Activated T-helper 1 cell treated with anti-CD3 and anti-CD28 coated beads, Interleukin-12 subunit alpha, Interleukin-12 subunit beta, Interleukin-2, Interleukin-4 antibody, amounts not matched to agents 30 ng/mL and 10 ng/mL and 1 ng/mL, durations not matched to agents 14 hours and 24 hours and 36 hours (primary cell): ENCODE data around the gene NSMCE1. TPM values are rescaled to one million over a fixed set of nuclear protein-coding genes. Genes with fewer than 3 reads are reported as not detected.

ENCODE experiments used
- DNase-seq: peaks from one replicate; pipeline ENCODE4 v3.0.0; 2021; ENCODE audit warnings: low spot score
- H3K27ac Mint-ChIP-seq: one replicate; pipeline ENCODE4 v1.8.0; 2021; ENCODE audit warnings: mild to moderate bottlenecking, mixed read lengths
- H3K27me3 Mint-ChIP-seq: one replicate; pipeline ENCODE4 v1.8.0; 2022; ENCODE audit warnings: mild to moderate bottlenecking, moderate library complexity, mixed read lengths; ENCODE audit not compliant: insufficient read depth
- H3K36me3 Mint-ChIP-seq: one replicate; pipeline ENCODE4 v1.8.0; 2021; ENCODE audit warnings: low read depth, mixed read lengths
- H3K4me1 Mint-ChIP-seq: one replicate; pipeline ENCODE4 v1.8.0; 2021; ENCODE audit warnings: low read depth, mixed read lengths
- H3K4me3 Mint-ChIP-seq: one replicate; pipeline ENCODE4 v1.8.0; 2021; ENCODE audit warnings: mild to moderate bottlenecking, moderate library complexity, mixed read lengths
- H3K9me3 Mint-ChIP-seq: one replicate; pipeline ENCODE4 v1.8.0; 2021; ENCODE audit warnings: mixed read lengths
- intact Hi-C: fragments of 100-400 bp; cut with micrococcal nuclease; formaldehyde crosslinking; loops from one replicate; pipeline ENCODE4 v1.15.1; 2024
- total RNA-seq: library from RNA; stranded (reverse); gene quantifications from 2 replicates; pipeline ENCODE4 v1.2.3, GENCODE V29; 2022

Gene NSMCE1
- total RNA-seq, 1 donor from 2014 or later = 134 TPM

DNA sequence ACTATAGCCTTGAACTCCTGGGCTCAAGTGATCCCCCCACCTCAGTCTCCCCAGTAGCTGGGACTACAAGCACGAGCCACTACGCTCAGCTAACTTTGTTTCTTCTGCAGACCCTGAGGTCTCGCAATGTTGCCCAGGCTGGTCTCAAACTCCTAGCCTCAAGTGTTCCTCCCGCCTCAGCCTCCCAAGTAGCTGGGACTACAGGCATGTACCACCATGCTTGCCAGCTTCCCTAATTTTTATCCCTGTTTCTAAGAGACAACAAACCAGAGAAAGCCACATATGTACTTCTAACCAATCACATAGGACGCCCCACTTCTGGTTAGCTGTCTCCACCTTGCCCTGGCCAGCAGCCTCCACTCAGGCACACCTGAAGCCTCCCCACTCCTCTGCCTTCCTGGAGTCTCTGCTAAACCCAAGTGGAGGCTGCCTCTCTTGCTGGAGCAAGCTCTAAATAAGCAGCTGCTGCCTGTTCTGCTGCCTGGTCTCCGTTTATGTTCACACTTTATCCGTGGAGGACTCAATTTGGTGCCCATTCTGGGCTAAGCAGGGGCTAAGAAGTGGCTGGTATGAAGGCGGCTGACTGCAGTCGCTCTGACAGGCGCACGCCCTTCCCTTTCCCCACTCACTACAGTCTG lies 24.7 kb downstream of the NSMCE1 start:
- H3K27me3 Mint-ChIP-seq = no peaks in the 10 kb centered on the region
- H3K36me3 Mint-ChIP-seq = peaks cover 42% of the 10 kb centered on the region
- no peaks in the 10 kb centered on the region for H3K9me3 Mint-ChIP-seq
- H3K27ac Mint-ChIP-seq = peak overlapping the region; percentile 92
- DNase-seq = no peak
- peaks cover 90% of the 10 kb centered on the region for H3K4me1 Mint-ChIP-seq
- H3K4me3 Mint-ChIP-seq = peak overlapping the region; percentile 32
- intact Hi-C loops = no loop called here

DNA sequence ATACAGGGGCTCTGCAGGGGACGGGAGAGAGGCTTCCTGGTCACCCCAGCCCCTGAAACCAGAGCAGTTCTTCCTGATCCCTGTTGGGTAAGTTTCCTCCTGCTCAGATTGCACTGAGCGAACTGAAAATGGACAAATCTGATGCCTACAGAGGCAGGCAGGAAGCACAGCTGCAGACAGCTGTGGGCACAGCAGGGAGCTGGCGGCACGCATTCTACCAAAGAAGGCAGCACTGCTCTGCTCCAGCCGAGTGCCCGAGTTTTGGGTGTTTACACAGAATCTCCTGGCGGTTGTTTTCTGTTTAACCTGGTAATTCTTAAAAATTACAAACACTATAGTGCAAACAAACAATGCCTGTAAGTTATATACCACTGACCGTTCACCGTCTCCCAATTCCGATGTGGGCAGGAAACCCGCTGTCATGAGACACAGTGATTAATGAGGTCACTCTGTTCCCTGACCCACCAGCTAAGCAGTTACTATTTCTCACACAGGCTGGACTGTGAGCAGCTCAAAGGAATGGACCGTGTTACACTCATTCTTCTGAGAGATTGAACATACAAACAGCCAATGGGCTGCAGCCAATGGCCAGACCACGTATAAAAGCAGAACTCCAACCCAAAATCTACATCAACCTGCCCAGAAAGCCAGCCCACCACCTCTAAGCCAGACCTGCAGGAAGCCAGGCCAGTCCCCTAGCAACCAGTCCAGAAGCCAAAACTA lies 25.5 kb downstream of the NSMCE1 start:
- Mint-ChIP-seq H3K27me3 (no peaks in the 10 kb centered on the region), H3K4me1 (peaks cover 90% of the 10 kb centered on the region), H3K9me3 (no peaks in the 10 kb centered on the region), H3K4me3 (peak overlapping the region; percentile 19), H3K27ac (peak overlapping the region; percentile 47), H3K36me3 (peaks cover 38% of the 10 kb centered on the region)
- intact Hi-C loops = no loop called here
- DNase-seq = no peak

DNA sequence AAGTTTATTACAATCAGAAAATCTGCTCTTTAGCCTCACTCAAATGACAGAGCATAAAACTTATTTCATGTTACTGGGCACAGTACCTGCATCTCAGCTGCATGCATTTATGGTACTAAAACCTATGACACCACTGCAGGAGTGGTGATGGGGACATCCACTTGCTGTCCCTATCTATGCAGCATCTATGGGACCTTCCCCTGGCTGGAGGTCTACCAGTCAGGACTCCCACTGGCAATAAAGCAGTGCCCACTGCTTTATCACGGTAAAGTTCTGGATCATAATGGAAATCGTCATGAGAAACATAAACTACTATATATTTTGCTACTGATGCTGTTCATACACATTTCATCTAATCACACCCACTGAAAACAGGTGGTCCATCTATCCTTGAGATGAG lies 26.2 kb downstream of the NSMCE1 start:
- Mint-ChIP-seq H3K27ac (no peak overlapping the region), H3K36me3 (peaks cover 33% of the 10 kb centered on the region), H3K9me3 (no peaks in the 10 kb centered on the region), H3K4me1 (peaks cover 90% of the 10 kb centered on the region), H3K4me3 (peak overlapping the region; percentile 19), H3K27me3 (no peaks in the 10 kb centered on the region)
- intact Hi-C loops = no loop called here
- DNase-seq = no peak

DNA sequence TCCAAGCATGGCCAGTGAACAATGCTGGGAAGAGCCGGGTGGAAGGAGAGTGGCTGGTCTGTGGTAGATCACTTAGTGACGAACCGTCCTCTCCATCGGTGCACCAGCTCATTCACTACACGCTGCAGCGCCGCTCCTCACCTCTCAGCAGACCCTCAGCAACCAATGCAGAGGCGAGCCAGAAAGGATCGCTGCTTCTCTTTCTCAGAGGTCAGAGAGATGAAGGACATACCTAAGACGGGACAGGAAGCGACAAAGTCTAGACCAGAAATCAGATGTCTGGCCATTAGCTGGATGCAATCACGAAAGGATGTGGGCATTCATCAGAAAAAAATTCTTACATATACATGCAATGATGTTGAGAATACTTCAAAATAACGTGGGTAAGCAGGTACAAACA lies 26.9 kb downstream of the NSMCE1 start:
- Mint-ChIP-seq H3K4me3 (no peak overlapping the region), H3K9me3 (no peaks in the 10 kb centered on the region), H3K27me3 (no peaks in the 10 kb centered on the region), H3K36me3 (peaks cover 28% of the 10 kb centered on the region), H3K4me1 (peaks cover 90% of the 10 kb centered on the region), H3K27ac (peak overlapping the region; percentile 49)
- no peak for DNase-seq
- intact Hi-C loops = no loop called here

DNA sequence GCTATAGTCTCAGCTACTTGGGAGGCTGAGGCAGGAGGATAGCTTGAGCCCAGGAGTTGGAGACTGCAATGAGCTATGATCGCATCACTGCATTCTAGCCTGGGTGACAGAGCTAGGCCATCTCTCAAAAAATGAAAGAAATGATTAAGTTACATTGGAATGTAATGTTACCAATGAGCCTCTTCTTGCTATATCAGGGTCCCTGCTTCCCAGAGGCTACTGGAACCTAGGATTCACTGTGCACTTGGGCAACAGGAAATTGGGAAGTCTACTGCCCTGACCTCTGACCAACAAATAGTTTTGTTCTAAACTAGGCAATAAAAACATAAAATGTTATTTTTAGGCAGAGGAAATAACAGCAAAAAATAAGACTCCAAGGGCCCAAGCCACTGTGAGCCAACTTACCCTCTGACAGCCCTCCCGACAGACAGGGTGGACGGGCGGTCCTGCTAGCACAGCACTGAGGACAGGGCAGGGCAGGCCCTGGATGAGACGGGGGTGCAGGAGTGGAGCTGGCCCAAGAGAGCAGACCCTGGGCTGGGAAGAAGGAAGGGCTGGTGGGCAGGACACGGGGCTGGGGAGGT lies 27.5 kb downstream of the NSMCE1 start:
- Mint-ChIP-seq H3K27ac (no peak overlapping the region), H3K9me3 (no peaks in the 10 kb centered on the region), H3K4me3 (no peak overlapping the region), H3K36me3 (peaks cover 25% of the 10 kb centered on the region), H3K4me1 (peaks cover 86% of the 10 kb centered on the region), H3K27me3 (no peaks in the 10 kb centered on the region)
- DNase-seq = no peak
- intact Hi-C loops = no loop called here

DNA sequence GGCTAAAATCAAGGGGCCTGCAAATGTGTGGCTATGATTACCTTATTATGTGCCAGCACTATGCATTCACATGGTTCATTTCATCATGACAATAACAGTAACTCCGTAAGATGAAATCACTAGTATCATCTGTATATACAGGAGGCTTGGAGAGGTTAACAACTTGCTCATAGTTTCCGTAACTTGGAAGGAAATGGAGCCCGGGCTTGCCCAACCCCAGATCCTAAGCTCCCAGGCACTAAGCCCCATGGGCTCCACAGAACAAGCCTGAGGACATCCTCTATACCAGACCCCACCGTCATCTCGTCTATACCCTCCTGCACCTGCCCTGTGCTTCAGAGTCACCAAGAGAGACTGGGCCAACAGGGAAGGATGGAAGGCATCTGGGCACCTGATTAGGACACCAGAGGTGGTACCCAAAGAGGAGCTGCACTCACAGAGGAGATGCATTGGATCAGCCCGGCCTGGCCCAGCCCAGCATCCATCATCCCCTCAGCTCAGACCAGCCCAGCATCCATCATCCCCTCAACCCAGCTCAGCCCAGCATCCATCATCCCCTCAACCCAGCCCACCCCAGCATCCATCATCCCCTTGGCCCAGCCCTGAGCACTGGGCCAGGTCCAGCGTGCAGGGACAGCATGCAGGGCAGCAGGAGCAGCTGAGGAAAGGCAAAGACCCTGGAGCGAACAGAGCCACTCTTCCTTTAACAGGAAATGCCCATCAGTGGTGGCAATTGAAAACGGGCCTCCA lies 28.5 kb downstream of the NSMCE1 start:
- Mint-ChIP-seq H3K9me3 (no peaks in the 10 kb centered on the region), H3K36me3 (peaks cover 18% of the 10 kb centered on the region), H3K4me1 (peaks cover 85% of the 10 kb centered on the region), H3K27me3 (no peaks in the 10 kb centered on the region), H3K27ac (no peak overlapping the region), H3K4me3 (no peak overlapping the region)
- intact Hi-C loops = loop anchor here (5.0 to 10.0 kb wide), 2 partner anchors 643 to 1985 kb away; partner anchors contain the start of gene ZKSCAN2
- no peak for DNase-seq

DNA sequence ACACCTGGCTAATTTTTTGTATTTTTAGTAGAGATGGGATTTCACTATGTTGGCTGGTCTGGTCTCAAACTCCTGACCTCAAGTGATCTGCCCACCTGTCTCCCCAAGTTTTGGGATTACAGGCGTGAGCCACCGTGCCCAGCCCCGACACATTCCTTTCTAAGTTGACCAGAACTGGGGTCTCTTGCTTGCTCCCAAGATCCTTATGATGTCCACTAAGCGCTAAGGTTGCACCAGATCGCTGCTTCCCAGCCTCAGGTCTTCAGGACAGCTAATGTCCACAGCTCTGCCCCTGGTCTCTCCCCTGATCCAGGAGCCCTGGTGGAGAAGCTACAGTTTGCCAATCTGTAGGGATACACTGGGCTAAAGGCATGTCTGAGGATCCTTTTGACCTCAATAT lies 29.5 kb downstream of the NSMCE1 start:
- Mint-ChIP-seq H3K4me3 (peak overlapping the region; percentile 4), H3K27ac (peak overlapping the region; percentile 99), H3K4me1 (peaks cover 84% of the 10 kb centered on the region), H3K27me3 (no peaks in the 10 kb centered on the region), H3K36me3 (peaks cover 21% of the 10 kb centered on the region), H3K9me3 (no peaks in the 10 kb centered on the region)
- DNase-seq = no peak
- intact Hi-C loops = loop anchor here (5.0 to 10.0 kb wide), 2 partner anchors 642 to 1984 kb away; partner anchors contain the start of gene ZKSCAN2

DNA sequence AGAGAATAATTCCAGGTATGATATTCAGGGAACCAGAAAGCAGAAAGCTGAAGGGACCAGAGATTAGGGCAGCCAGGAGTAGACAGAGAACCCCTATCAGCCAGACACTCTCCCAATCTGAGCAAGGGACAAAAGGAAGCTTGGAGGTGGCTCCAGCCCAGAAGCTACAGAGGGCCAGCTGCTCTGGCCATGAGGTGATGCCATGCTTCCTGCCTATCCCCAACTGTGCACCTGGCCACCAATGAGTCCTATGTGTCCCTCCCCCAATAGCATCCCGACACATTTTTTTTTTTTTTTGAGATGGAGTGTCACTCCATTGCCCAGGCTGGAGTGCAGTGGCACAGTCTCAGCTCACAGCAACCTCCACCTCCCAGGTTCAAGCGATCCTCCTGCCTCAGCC lies 30.0 kb downstream of the NSMCE1 start:
- no peak for DNase-seq
- Mint-ChIP-seq H3K27me3 (no peaks in the 10 kb centered on the region), H3K4me3 (peak overlapping the region; percentile 72), H3K9me3 (no peaks in the 10 kb centered on the region), H3K36me3 (peaks cover 21% of the 10 kb centered on the region), H3K27ac (peak overlapping the region; percentile 99), H3K4me1 (peaks cover 84% of the 10 kb centered on the region)
- intact Hi-C loops = loop anchor here (5.0 to 10.0 kb wide), 2 partner anchors 641 to 1984 kb away; partner anchors contain the start of gene ZKSCAN2

DNA sequence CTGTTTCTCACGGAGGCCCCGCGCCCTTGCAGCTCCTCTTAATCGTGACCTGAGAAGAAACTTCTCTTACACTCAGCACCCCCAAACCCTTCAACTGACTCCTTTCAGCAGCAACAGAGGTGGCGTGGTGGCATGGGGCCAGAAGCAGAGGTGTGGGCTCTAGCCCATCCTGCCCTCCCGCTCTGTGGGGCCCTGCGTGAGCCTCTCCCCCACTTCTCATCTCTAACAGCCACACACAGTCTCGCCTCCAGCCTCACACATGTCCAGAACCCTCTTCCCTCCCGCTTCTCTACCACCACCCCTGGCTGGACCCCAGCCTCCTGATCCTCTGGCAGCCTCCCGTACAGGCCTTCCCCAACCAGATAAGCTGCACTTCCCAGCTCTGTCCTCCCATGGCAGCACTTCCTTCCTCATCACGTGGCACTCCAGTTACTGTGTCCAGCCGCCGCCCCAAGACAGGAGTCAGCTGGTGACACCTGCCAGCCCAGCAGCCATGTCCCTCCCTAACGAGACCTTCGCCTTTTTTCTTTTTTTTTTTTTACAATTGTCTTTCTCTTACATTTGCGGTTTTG lies 30.5 kb downstream of the NSMCE1 start:
- Mint-ChIP-seq H3K9me3 (no peaks in the 10 kb centered on the region), H3K4me3 (peak overlapping the region; percentile 72), H3K27me3 (no peaks in the 10 kb centered on the region), H3K36me3 (peaks cover 23% of the 10 kb centered on the region), H3K4me1 (peaks cover 83% of the 10 kb centered on the region), H3K27ac (peak overlapping the region; percentile 99)
- no peak for DNase-seq
- intact Hi-C loops = loop anchor here (5.0 to 10.0 kb wide), 2 partner anchors 641 to 1983 kb away; partner anchors contain the start of gene ZKSCAN2

DNA sequence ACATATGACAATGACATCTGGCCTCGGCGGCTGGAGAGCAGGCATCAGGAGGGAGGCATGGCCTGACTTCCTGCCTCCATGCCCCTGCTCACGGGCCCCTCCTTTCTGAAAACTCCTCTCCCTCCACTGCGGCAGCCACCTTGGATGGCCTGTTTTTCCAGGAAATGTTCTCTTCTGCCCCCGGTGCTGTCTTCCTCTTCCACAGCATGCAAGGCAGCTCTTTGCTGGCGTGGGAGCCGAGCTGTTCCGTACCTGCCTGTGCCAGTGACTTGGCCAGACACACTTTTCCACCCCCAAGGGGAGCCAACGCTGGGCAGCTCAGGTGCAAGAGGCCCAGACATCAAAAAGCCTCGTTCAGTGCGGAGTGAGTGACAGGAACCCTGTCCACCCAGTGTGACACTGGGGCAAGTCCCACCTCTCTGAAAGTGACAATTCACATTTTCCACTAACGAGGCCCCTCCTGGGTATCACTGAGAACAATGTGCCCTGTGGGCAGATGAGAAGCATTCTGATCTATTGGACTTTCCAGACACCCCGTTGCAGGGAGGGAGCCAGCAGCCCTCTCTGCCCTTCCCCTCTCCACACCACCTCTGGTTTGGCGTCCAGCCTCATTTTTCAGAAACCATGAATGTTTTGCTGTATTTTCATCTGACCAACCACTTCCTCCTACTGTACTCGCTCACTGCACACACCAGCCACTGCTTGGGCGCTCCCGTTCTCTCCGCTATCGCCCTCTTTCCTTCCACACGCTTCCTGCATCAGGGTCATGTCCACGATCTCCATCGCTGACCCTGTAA lies 31.2 kb downstream of the NSMCE1 start:
- H3K27ac Mint-ChIP-seq = peak overlapping the region; percentile 99
- H3K36me3 Mint-ChIP-seq = peaks cover 26% of the 10 kb centered on the region
- no peaks in the 10 kb centered on the region for H3K9me3 Mint-ChIP-seq
- peak; percentile 69 for DNase-seq
- no peaks in the 10 kb centered on the region for H3K27me3 Mint-ChIP-seq
- peaks cover 83% of the 10 kb centered on the region for H3K4me1 Mint-ChIP-seq
- intact Hi-C loops = loop anchor here (1.0 to 10.0 kb wide), 9 partner anchors 9 to 1983 kb away; partner anchors contain the start of genes IL21R, NSMCE1 and ZKSCAN2
- peak overlapping the region; percentile 72 for H3K4me3 Mint-ChIP-seq

DNA sequence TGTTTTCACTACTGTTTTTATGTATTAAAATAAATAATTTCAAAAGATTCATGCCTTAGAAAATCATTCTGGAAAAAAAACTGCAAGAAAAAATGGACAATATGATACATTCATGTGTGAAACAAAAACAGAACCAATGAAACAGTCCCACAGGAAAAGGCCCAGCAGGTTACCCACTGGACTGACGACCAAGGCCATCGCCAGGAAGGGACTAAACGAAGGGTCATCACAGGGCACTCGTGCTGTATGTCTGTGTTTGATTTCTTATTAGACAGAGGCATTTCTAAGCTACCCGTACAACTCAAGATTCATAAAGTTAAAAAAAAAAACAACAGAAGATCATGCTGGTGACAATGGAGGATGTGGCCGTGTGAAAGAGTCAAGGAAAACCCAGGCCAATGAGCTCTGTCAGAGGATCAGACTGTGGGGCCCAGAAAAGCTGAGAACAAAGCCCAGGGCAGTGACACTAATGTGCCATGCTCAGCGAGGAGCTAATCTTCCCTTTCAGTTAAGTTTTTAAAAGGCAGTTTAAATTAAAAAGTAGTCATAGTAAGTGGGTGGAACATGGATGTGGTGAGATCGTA lies 31.8 kb downstream of the NSMCE1 start:
- Mint-ChIP-seq H3K4me1 (peaks cover 83% of the 10 kb centered on the region), H3K27ac (peak overlapping the region; percentile 99), H3K9me3 (no peaks in the 10 kb centered on the region), H3K27me3 (no peaks in the 10 kb centered on the region), H3K36me3 (peaks cover 30% of the 10 kb centered on the region), H3K4me3 (peak overlapping the region; percentile 72)
- intact Hi-C loops = loop anchor here (1.0 to 10.0 kb wide), 9 partner anchors 10 to 1982 kb away; partner anchors contain the start of genes IL21R, NSMCE1 and ZKSCAN2
- no peak for DNase-seq
